Peyer's patch (tissue), 4 donors: ENCODE measurements around the gene ASCC3. TPM values are rescaled to one million over a fixed set of nuclear protein-coding genes. Genes with fewer than 3 reads are reported as not detected.

Experiments
- DNase-seq, 3 donors: peaks; one replicate each; pipeline ENCODE4 v3.0.0-alpha.2; 2017 to 2019
- H3K27ac ChIP-seq, 4 donors: fragments of 200-600 bp; sonication (generic); one replicate each; pipeline ENCODE4 v1.5.1; 2016 to 2019
- H3K27me3 ChIP-seq, 2 donors: fragments of 200-600 bp; sonication (generic); one replicate each; pipeline ENCODE4 v1.5.1; 2019
- H3K36me3 ChIP-seq, 3 donors: fragments of 200-600 bp; sonication (generic); one replicate each; pipeline ENCODE4 v1.5.1; 2016 to 2019
- H3K4me1 ChIP-seq, 4 donors: fragments of 200-600 bp; sonication (generic); one replicate each; pipeline ENCODE4 v1.5.1; 2016 to 2019
- H3K4me3 ChIP-seq, 4 donors: fragments of 200-600 bp; sonication (generic); 1 replicate in 3 of 4; 2 replicates in 1 of 4; pipeline ENCODE4 v1.5.1; 2016 to 2019; ENCODE audit warnings: mild to moderate bottlenecking in 1 of 4
- H3K9me3 ChIP-seq, 4 donors: fragments of 200-600 bp; sonication (generic); one replicate each; pipeline ENCODE4 v1.5.1; 2016 to 2019; ENCODE audit warnings: mild to moderate bottlenecking in 1 of 4
- CTCF ChIP-seq, 6 experiments: fragments of 450-650 bp in 4 of 6; fragments of 200-600 bp in 2 of 6; sonication (generic) in 1 of 6; IDR thresholded peaks; one replicate each; pipeline ENCODE4 v1.5.1; 2017 to 2019; ENCODE audit warnings: antibody characterized with exemption in 6 of 6, mild to moderate bottlenecking in 3 of 6, moderate library complexity in 1 of 6
- POLR2A ChIP-seq, 2 donors: fragments of 450-650 bp; IDR thresholded peaks; one replicate each; pipeline ENCODE4 v1.5.1; 2017; ENCODE audit warnings: antibody characterized with exemption in 2 of 2, mild to moderate bottlenecking in 2 of 2, moderate library complexity in 2 of 2
- total RNA-seq, 4 donors: library from RNA; depleted of rRNA; stranded (reverse); fragments of >200 nt; gene quantifications; one replicate each; pipeline ENCODE4 v1.1.0, GENCODE V29; 2016

ASCC3 gene
- total RNA-seq, 4 donors from 2014 or later: 21.1 to 69.3 (median 40.6) TPM

GRCh38 chr6:100484474-100484873 is 396.7 kb downstream of the ASCC3 start:
- Histone ChIP-seq H3K36me3 (no peaks in the 10 kb centered on the region), H3K4me1 (no peaks in the 10 kb centered on the region), H3K9me3 (no peaks in the 10 kb centered on the region), H3K27me3 (no peaks in the 10 kb centered on the region), H3K27ac (no peak overlapping the region), H3K4me3 (no peak overlapping the region)
- DNase-seq: no peak
- TF ChIP-seq CTCF (IDR thresholded peaks at IDR 0.05) (no peak), POLR2A (IDR thresholded peaks at IDR 0.05) (no peak)

DNA sequence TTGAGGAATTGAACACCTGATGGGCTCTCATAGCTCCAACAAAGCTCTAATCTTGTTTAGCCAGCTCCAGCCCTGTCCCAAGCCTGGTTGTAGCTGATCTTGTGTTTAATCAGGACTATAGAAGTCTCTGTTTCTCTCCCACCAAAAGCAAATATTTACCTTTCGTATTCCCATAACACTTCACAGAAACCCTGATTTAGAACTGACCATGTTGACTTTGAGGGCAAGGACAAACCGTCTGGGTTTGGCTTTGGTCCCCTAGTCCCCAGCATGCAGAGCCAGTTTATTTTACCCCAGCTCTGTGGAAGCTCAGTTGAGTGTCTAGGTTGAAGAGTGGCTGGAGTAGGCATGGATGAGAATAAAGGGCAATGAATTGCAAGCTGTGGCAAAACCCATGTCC is 398.4 kb downstream of the ASCC3 start:
- DNase-seq: no peak
- H3K36me3 ChIP-seq: no peaks in the 10 kb centered on the region
- H3K4me1 ChIP-seq: no peaks in the 10 kb centered on the region
- H3K4me3 ChIP-seq: no peak overlapping the region
- no peak for TF ChIP-seq POLR2A (IDR thresholded peaks at IDR 0.05)
- no peak for TF ChIP-seq CTCF (IDR thresholded peaks at IDR 0.05)
- H3K27me3 ChIP-seq: no peaks in the 10 kb centered on the region
- no peak overlapping the region for H3K27ac ChIP-seq
- no peaks in the 10 kb centered on the region for H3K9me3 ChIP-seq

DNA sequence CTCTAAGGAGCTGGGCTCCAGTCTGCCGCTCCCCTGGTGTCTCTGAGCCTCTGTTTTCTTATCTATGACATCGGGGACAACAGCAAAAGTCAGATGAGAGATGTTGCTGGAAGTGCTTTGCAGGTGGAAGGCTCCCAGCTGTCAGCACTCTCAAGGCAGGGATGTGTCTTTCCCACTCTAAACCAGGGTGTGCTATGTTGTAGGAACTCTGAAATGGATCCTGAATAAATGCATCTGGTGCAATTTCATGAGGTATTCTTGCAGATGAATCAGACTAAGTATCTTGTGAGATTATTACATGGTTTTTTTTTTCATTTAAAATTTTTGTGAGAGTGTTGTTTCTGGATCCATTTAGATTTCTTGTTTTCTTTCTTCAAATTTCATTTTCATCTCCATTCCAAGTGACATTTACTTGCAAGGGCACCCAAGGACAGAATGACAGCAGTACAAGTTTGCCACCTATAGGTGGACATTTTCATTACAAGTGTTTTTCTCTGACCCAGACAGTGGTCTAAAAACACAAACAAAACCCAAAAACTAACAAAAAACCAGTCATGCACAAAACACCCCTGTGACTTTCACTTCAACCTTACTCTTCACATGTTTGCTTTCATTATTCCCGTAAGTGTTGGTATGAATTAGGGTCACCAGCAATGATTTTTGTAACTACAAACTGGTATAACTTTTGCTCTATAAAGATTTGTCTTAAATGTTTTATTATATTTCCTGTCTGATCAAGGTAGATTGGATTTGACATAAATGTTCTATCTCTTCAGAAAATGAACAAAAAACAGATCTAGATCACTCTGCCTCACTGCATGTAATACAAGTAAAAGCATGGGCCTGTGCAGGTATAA is 401.7 kb downstream of the ASCC3 start:
- peak in 5 of 6 experiments; percentile 56 to 69 (median 67) for TF ChIP-seq CTCF (IDR thresholded peaks at IDR 0.05)
- no peak for TF ChIP-seq POLR2A (IDR thresholded peaks at IDR 0.05)
- H3K9me3 ChIP-seq: no peaks in the 10 kb centered on the region
- no peaks in the 10 kb centered on the region for H3K27me3 ChIP-seq
- H3K4me1 ChIP-seq: no peaks in the 10 kb centered on the region
- H3K36me3 ChIP-seq: no peaks in the 10 kb centered on the region
- no peak for DNase-seq
- no peak overlapping the region for H3K4me3 ChIP-seq
- no peak overlapping the region for H3K27ac ChIP-seq

GRCh38 chr6:100475554-100476320 is 405.4 kb downstream of the ASCC3 start:
- TF ChIP-seq POLR2A (IDR thresholded peaks at IDR 0.05): no peak
- no peak for TF ChIP-seq CTCF (IDR thresholded peaks at IDR 0.05)
- H3K27me3 ChIP-seq: peaks cover 5 to 6% of the 10 kb centered on the region in 2 donors
- DNase-seq: no peak
- H3K4me1 ChIP-seq: no peaks in the 10 kb centered on the region
- H3K27ac ChIP-seq: no peak overlapping the region
- H3K9me3 ChIP-seq: no peaks in the 10 kb centered on the region
- H3K36me3 ChIP-seq: no peaks in the 10 kb centered on the region
- no peak overlapping the region for H3K4me3 ChIP-seq

GRCh38 chr6:100473182-100473581 is 407.9 kb downstream of the ASCC3 start:
- TF ChIP-seq CTCF (IDR thresholded peaks at IDR 0.05): no peak
- TF ChIP-seq POLR2A (IDR thresholded peaks at IDR 0.05): no peak
- Histone ChIP-seq H3K9me3 (no peaks in the 10 kb centered on the region), H3K36me3 (no peaks in the 10 kb centered on the region), H3K27me3 (peaks cover 5 to 16% of the 10 kb centered on the region in 2 donors), H3K27ac (no peak overlapping the region), H3K4me3 (no peak overlapping the region), H3K4me1 (no peaks in the 10 kb centered on the region)
- no peak for DNase-seq
